Measurements from ENCODE around the gene CCDC91.

DNA sequence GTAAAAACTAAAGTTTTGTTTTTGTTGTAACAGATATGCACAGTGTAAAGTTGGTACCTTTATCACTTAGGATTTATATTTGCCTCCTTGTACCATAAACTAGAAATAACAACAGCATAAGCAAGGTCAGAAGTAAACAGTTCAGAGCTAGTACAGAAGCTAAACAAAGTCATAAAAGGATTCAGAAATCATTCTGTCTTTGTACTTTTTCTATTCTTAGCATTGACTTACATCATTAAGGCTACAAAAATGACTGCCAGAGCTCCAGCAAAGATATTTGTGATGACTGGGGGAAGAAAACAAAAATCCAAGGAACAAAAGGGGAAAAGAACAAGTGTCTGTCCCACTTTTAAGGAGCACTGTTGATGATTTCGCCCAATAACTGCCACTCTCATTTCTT is 347.2 kb downstream of the CCDC91 start:
- TF ChIP-seq EZH2 (IDR thresholded peaks at IDR 0.05; ENCODE audit: borderline replicate concordance, insufficient read depth, low read length, poor library complexity, severe bottlenecking) (no peak), EP300 (conservative IDR thresholded peaks at IDR 0.05; ENCODE audit: poor library complexity, severe bottlenecking) (no peak), MXI1 (conservative IDR thresholded peaks at IDR 0.05; ENCODE audit: poor library complexity, severe bottlenecking) (no peak)
- TF ChIP-seq, protein P1, sequence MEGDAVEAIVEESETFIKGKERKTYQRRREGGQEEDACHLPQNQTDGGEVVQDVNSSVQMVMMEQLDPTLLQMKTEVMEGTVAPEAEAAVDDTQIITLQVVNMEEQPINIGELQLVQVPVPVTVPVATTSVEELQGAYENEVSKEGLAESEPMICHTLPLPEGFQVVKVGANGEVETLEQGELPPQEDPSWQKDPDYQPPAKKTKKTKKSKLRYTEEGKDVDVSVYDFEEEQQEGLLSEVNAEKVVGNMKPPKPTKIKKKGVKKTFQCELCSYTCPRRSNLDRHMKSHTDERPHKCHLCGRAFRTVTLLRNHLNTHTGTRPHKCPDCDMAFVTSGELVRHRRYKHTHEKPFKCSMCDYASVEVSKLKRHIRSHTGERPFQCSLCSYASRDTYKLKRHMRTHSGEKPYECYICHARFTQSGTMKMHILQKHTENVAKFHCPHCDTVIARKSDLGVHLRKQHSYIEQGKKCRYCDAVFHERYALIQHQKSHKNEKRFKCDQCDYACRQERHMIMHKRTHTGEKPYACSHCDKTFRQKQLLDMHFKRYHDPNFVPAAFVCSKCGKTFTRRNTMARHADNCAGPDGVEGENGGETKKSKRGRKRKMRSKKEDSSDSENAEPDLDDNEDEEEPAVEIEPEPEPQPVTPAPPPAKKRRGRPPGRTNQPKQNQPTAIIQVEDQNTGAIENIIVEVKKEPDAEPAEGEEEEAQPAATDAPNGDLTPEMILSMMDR (IDR thresholded peaks at IDR 0.05; ENCODE audit: poor library complexity, severe bottlenecking): no peak

Measured in neural cell (in vitro differentiated cells).